A549 treated with Mapracorat at 1 μM for 4 hours (cell line): ENCODE data around the gene FTSJ3. TPM values are rescaled to one million over a fixed set of nuclear protein-coding genes. Genes with fewer than 3 reads are reported as not detected.

Experiments
- total RNA-seq: library from RNA; stranded (reverse); fragments of 200-300 nt; extraction: Qiagen RNA extraction; gene quantifications from 5 replicates; pipeline ENCODE4 v1.2.3, GENCODE V29; 2022

Gene FTSJ3
- 48.7 to 58.6 TPM (median 53.9 TPM) in 5 replicates for total RNA-seq

DNA sequence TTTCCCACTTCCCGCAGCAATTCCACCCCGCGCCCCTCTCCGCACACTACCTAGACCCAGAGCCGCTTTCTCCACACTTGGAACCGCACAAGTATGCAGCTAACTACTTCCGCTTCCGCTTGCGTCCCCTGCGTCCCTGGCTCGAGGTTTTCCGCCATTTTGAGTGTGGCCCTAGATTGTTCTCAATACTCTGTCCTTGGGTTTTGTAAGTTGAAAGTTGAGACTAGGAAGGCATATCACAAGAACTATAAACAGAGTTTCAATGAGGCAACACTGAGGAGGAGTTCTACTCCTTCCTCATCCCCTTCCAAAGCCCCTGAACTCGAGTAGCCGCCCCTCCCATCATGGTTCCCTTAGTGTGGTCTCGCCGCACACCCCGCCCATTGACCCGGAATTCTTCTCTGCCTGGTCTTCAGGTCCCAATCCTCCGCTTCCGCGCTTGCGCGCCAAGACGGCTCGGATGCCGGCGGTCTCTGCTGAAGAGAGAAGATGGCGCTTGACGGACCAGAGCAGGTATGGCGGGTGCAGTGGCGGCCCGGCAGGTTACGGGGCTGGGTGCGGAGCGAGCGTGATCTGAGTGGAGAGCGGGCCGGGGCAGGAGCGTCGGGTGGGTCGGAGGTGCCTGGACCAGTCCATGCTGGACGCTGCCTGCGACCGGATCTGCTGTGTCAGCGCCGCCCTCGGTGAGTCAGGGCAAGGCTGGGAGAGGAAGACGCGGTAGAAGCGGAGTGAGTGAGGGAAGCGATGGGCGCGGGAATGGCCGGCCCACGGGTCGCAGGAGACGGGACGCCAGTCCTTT is at the start of gene FTSJ3, which contains the start of gene PSMC5:
Gene FTSJ3, minus strand, starts transcription at position 662 of the 799 bp plus-strand sequence. CDS start 761 bp downstream, outside the sequence.
Gene PSMC5, plus strand, starts transcription at position 430 of the 799 bp plus-strand sequence. Its CDS starts 60 bp downstream, at position 490.

DNA sequence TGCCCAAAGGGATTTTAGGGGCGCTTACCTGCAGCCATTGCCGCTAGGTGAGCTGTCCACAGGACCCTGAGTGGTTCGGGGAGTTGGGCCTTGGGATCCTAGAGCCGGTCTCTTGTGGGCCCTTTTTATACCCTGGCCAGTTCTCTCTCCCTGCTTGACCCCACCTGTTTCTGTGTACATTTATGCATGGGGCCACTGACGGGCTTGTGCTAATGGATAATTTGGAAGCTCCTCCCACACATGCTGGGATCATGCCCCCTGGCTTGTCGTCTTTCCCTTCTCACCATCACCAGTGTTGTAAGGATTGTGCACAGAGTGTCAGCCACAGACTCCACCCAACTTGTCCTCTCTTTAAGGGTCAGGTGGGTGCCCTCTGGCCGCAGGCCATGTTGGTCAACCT is 46.1 kb upstream of the FTSJ3 start, which contains the start of gene CSH2:
Gene CSH2, minus strand, starts transcription at position 101 of the 400 bp plus-strand sequence. Its CDS starts 63 bp downstream, at position 38.

GRCh38 chr17:63842540-63843386 is 15.3 kb upstream of the FTSJ3 start, which contains the start of gene SMARCD2:
Gene SMARCD2, minus strand, starts transcription at chr17:63842685. Its CDS starts 11 bp downstream, at chr17:63842674.

GRCh38 chr17:63774141-63774968 is 53.1 kb downstream of the FTSJ3 start, which contains the start of gene DDX42:
Gene DDX42, plus strand, starts transcription at chr17:63774170. Its CDS starts 12,880 bp downstream, at chr17:63787050.

DNA sequence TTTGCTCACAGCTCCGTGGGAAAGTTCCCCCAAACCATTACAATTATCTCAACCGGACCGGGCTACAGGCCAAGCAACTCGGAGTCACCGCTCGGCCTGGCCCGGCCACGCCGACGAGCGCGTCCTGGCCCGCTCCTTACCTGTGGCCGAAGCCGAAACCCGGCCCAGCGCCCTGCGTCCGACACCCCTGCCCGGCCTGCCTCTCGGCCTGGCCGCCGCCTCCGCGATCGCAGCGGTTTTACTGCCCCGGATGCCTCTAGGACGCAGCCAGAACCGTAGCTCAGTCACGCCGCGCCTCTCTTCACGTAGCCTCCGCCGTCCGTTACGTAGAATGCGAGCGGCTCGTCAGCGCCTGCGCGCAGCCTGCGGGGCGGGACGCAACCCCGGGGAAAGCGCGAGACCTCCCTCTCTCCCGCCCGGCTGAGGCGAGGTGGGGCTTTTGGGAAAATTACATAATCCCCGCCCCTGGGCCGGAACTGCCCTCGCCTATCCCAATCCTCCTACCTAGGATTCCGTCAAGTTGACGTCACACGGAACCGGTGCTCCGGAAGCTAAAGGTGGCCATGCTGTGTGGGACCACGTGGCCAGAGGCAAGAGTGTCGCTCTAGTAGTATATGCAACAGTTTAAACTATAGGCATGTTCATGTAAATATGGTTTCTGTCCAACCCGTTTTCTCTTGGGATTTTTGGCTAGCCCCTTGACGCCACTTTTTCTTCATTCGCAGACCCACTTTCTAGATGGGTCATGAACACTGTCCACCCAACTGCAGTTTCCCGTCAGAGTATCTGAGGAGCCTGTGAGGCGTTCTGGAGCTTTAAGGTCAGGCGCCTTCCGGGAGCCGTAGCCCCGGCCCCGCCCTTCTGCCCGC is 54.0 kb downstream of the FTSJ3 start, which contains the start of gene CCDC47:
Gene CCDC47, minus strand, starts transcription at position 326 of the 869 bp plus-strand sequence. CDS start 7,422 bp downstream, outside the sequence.

Other genes starting within 250 kb of the FTSJ3 start
- gene TACO1, start 226.8 kb downstream of the FTSJ3 start, total RNA-seq: 53.8 to 55.4 TPM (median 54.8 TPM) in 5 replicates
- 14.1 to 18.4 TPM (median 17.2 TPM) in 5 replicates for gene MAP3K3, start 205.2 kb downstream of the FTSJ3 start, total RNA-seq
- 8.7 to 14.4 TPM (median 10.6 TPM) in 5 replicates for gene LIMD2, start 127.5 kb downstream of the FTSJ3 start, total RNA-seq
- gene STRADA, start 85.9 kb downstream of the FTSJ3 start, total RNA-seq: 25.0 to 27.0 TPM (median 25.6 TPM) in 5 replicates
- gene CCDC47, start 54.1 kb downstream of the FTSJ3 start, total RNA-seq: 87.8 to 128 TPM (median 97.8 TPM) in 5 replicates
- gene DDX42, start 53.5 kb downstream of the FTSJ3 start, total RNA-seq: 92.8 to 104 TPM (median 95.6 TPM) in 5 replicates
- 197 to 251 TPM (median 212 TPM) in 5 replicates for gene PSMC5, start 232 bp downstream of the FTSJ3 start, total RNA-seq
- 52.0 to 62.8 TPM (median 57.0 TPM) in 5 replicates for gene SMARCD2, start 15.0 kb upstream of the FTSJ3 start, total RNA-seq
- gene CSH2, start 46.0 kb upstream of the FTSJ3 start, total RNA-seq: not detected in 5 replicates
- not detected in 5 replicates for gene GH2, start 54.3 kb upstream of the FTSJ3 start, total RNA-seq
- not detected in 5 replicates for gene CSH1, start 68.9 kb upstream of the FTSJ3 start, total RNA-seq
- not detected in 5 replicates for gene CSHL1, start 83.6 kb upstream of the FTSJ3 start, total RNA-seq
- not detected in 5 replicates for gene GH1, start 91.2 kb upstream of the FTSJ3 start, total RNA-seq
- 0.16 TPM in 1 of 5 replicates, not detected in the others for gene CD79B, start 104.7 kb upstream of the FTSJ3 start, total RNA-seq
- 0.02 to 0.20 TPM (median 0.05 TPM) in 5 replicates for gene SCN4A, start 145.3 kb upstream of the FTSJ3 start, total RNA-seq
- 0.55 to 1.2 TPM (median 0.66 TPM) in 5 replicates for gene PRR29, start 170.7 kb upstream of the FTSJ3 start, total RNA-seq
- not detected in 5 replicates for gene ICAM2, start 193.0 kb upstream of the FTSJ3 start, total RNA-seq